ENCODE data around the gene EBF3. TPM values are rescaled to one million over a fixed set of nuclear protein-coding genes. Genes with fewer than 3 reads are reported as not detected.

EBF3 gene
- total and polyA plus RNA-seq, 9 of the 15 experiments (the other 6 are each of a cell fraction or from before 2014, with no cell fraction given) = not detected

DNA sequence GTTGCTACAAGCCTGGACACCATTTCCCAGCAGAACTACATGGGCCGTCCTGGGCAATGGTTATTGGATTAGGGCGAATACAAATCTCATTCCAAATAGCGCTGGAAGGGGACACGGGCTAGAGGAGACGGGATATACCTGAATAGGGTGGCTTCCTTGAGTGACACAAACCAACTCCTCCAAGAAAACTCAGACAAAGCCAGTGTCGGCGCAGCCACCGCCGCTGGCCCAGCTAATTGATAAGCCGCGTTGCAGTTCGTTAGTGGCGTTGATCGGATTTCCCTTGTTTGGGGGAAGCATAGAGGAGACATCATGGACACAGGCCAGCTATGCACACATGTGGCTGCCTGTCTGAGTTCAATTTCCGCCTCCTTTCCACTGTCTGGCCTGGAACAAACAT is 55.7 kb downstream of the EBF3 start:
- no peak overlapping the region for H3K27ac ChIP-seq (ENCODE audit: extremely low read depth, low read depth, low read length)
- in situ Hi-C loops (cut with MboI) (no loop called here), intact Hi-C loops (cut with micrococcal nuclease) (no loop called here)
- DNase-seq (ENCODE audit: extremely low read depth in 1 of 4, low spot score in 3 of 4) (no peak), ATAC-seq (no peak), FAIRE-seq (no peak)
- H3K36me3 ChIP-seq (ENCODE audit: control insufficient read depth, insufficient read depth, low read length) = no peaks in the 10 kb centered on the region
- H3K9me3 ChIP-seq (replicated peaks; ENCODE audit: control insufficient read depth, insufficient read depth, low read depth, low read length) = no peaks in the 10 kb centered on the region
- TF ChIP-seq RFX7 (CRISPR knock-in tag; IDR thresholded peaks at IDR 0.05) (no peak), VEZF1 (CRISPR knock-in tag; IDR thresholded peaks at IDR 0.05) (no peak), CLOCK (CRISPR knock-in tag; IDR thresholded peaks at IDR 0.05; ENCODE audit: borderline replicate concordance) (no peak), HES1 (IDR thresholded peaks at IDR 0.05; ENCODE audit: low read depth) (no peak), SAFB (IDR thresholded peaks at IDR 0.05; ENCODE audit: borderline replicate concordance, low read depth, low read length) (no peak), RBM15 (IDR thresholded peaks at IDR 0.05; ENCODE audit: insufficient read depth, low read length) (no peak), BRD9 (IDR thresholded peaks at IDR 0.05; ENCODE audit: low read depth, partially characterized antibody) (no peak), ERF (CRISPR knock-in tag; IDR thresholded peaks at IDR 0.05) (no peak), HDAC1 (IDR thresholded peaks at IDR 0.05) (no peak), HSF4 (CRISPR knock-in tag; IDR thresholded peaks at IDR 0.05; ENCODE audit: borderline replicate concordance) (no peak), PTTG1 (tag; IDR thresholded peaks at IDR 0.05; ENCODE audit: low read depth) (no peak), HIVEP1 (CRISPR knock-in tag; IDR thresholded peaks at IDR 0.05) (no peak), MTA1 (IDR thresholded peaks at IDR 0.05; ENCODE audit: borderline replicate concordance) (no peak), YBX1 (IDR thresholded peaks at IDR 0.05) (no peak), DPF2 (IDR thresholded peaks at IDR 0.05) (no peak), HDAC3 (IDR thresholded peaks at IDR 0.05; ENCODE audit: borderline replicate concordance, partially characterized antibody) (no peak)
- TF ChIP-seq, protein P1, sequence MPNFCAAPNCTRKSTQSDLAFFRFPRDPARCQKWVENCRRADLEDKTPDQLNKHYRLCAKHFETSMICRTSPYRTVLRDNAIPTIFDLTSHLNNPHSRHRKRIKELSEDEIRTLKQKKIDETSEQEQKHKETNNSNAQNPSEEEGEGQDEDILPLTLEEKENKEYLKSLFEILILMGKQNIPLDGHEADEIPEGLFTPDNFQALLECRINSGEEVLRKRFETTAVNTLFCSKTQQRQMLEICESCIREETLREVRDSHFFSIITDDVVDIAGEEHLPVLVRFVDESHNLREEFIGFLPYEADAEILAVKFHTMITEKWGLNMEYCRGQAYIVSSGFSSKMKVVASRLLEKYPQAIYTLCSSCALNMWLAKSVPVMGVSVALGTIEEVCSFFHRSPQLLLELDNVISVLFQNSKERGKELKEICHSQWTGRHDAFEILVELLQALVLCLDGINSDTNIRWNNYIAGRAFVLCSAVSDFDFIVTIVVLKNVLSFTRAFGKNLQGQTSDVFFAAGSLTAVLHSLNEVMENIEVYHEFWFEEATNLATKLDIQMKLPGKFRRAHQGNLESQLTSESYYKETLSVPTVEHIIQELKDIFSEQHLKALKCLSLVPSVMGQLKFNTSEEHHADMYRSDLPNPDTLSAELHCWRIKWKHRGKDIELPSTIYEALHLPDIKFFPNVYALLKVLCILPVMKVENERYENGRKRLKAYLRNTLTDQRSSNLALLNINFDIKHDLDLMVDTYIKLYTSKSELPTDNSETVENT (CRISPR knock-in tag; IDR thresholded peaks at IDR 0.05) = no peak
- H4K20me1 ChIP-seq (replicated peaks; ENCODE audit: control insufficient read depth, insufficient read depth, low read length) = no peaks in the 10 kb centered on the region
- no peak overlapping the region for H3K4me3 ChIP-seq
- H2AFZ ChIP-seq (ENCODE audit: low read depth, low read length) = no peak overlapping the region
- CTCF ChIA-PET (ENCODE audit: low intra/inter-chr PET ratio) = no interaction called here
- H3K9me1 ChIP-seq (ENCODE audit: control insufficient read depth, insufficient read depth, low read length) = no peaks in the 10 kb centered on the region
- H3K4me2 ChIP-seq (ENCODE audit: insufficient read depth, low read length) = no peak overlapping the region
- 1% methylated on average over 15 of the region's 15 CpGs for WGBS (ENCODE audit: insufficient coverage, low coverage, missing lambda C conversion rate)
- H3K79me2 ChIP-seq (ENCODE audit: control insufficient read depth, insufficient read depth, low read length) = no peaks in the 10 kb centered on the region
- POLR2A ChIA-PET = interaction anchor here (0.7 kb wide), 1 partner anchor 41 kb away, joined by 3 read pairs; no protein-coding TSS in a partner anchor
- no peaks in the 10 kb centered on the region; a peak in 2 of 5 replicates for H3K27me3 ChIP-seq (ENCODE audit: control insufficient read depth in 2 of 2, insufficient read depth in 2 of 2, low read length in 2 of 2)
- no peak overlapping the region for H3K9ac ChIP-seq (ENCODE audit: insufficient read depth in 1 of 2, low read depth in 2 of 2, low read length in 2 of 2)
- no peaks in the 10 kb centered on the region for H3K4me1 ChIP-seq (replicated peaks in 1 of 2; ENCODE audit: control insufficient read depth in 2 of 2, insufficient read depth in 2 of 2, low read length in 2 of 2)
- no TSS peak for BruUV-seq (replicated peaks)
